Stimulated activated CD8-positive, alpha-beta memory T cell treated with anti-CD3 and anti-CD28 coated beads, Interleukin-7, amount 100 ng/mL, for 1 hour (primary cell): ENCODE measurements around the gene PDE10A.

Source experiments
- DNase-seq, 2 donors: peaks; one replicate each; pipeline ENCODE4 v3.0.0-alpha.2; 2020; ENCODE audit warnings: low read depth in 2 of 2

The PDE10A gene

GRCh38 chr6:165390475-165390874 lies 272.6 kb downstream of the PDE10A start:
- DNase-seq = no peak

- no peak for DNase-seq
These were observed 273.5 kb downstream of the PDE10A start for GRCh38 chr6:165389534-165389933.

GRCh38 chr6:165383323-165383722 lies 279.7 kb downstream of the PDE10A start:
- no peak for DNase-seq

DNA sequence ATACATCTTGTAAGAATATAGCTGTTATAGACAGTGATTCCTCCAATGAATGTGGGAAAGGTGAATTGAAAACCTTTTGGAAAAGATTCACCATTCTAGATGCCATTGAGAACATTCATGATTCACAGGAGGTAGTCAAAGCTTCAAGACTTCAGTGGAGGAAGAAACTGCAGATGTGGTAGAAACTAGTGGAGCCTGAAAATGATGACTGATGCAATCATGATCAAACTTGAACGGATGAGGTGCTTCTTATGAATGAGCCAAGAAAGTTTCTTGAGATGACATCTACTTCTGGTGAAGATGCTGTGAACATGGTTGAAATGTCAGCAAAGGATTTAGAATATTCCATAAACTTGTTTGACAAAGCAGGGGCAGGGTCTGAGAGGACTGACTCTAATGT lies 286.9 kb downstream of the PDE10A start:
- no peak for DNase-seq

GRCh38 chr6:165365371-165365770 lies 297.7 kb downstream of the PDE10A start:
- no peak for DNase-seq

- DNase-seq = no peak
These were observed 317.3 kb downstream of the PDE10A start for GRCh38 chr6:165345700-165346099.

GRCh38 chr6:165340532-165340931 lies 322.5 kb downstream of the PDE10A start:
- DNase-seq = no peak

DNA sequence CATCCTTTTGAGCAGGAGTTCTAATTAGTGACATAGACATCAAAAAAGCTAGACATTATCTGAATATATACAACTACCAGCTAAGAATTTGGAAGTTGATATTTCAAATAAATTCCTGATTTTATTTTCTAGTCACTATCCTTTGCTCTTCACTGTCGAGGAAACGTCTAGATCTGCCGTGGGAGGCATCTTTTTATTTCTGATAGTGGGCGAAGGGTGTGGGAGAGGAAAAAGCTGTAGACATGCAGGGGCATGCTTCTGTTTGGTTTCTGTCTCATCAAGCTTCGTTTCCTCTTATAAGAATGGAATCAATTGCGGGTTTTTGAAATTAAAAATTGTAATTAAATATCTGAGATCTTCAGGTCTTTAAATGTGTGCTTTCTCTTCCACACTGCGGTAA lies 337.4 kb downstream of the PDE10A start:
- no peak for DNase-seq

- DNase-seq = no peak
These were observed 341.4 kb downstream of the PDE10A start for GRCh38 chr6:165321555-165322145.

GRCh38 chr6:165321150-165321549 lies 341.9 kb downstream of the PDE10A start:
- DNase-seq = no peak

DNA sequence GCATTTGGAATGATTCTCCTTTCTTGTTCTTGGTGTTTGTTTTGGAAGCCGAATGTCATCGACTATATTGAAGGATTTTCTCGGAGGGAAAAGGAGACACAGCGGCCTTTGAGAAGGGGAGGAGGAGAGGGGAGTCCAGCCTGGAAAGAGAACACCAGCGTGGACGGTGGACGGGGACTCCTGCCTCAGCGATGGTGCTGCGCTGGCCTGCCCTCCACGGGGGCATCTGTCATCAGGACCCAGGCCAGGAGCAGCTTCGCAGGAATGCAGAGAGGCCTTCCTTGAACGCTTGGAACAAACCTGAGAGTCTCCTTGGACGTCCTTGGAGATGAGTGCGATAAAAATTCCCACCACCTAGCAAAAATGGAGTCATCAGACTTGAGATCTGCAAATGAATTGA lies 345.3 kb downstream of the PDE10A start:
- no peak for DNase-seq

DNA sequence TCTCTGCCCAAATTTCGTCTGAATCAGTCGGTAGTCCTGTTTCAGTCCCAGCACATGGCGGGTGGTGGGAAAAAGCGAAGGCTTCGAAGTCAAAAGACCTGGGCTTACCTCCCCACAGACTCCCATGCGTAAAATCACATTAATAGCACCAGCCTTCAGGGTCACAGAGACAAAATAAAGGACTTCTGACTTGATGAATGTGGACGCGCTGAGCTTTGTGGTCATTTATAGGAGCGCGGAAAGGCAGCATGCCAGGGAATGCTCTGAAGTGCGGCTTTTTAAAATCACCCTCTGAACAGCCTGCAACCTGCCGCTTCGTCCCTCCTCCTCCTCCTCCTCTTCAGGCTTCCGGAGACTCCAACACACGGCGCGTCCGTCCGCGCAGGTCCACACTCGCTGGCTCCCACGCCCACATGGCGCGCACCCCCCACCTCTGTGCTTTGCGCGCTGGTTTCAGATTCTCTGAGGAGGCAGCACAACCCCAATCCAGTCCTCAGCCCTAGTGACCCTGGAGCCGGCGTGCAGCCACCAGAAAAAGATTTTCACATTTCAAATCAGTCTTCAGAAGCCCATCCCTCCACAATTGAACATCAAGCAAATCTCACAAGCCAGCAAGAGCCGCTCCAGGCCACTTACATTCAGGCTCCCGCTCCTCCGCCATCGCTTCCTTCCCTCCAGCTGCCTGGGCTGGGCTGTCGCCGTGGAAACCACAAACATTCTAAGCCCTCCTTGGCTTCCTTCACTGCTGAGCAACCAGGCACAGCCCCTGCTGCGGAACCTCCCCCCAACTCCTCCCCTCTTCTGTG lies 353.9 kb downstream of the PDE10A start, which contains the start of gene C6orf118:
TSS of gene C6orf118 (minus strand) at position 680 of the 806 bp plus-strand sequence. CDS start at position 661, 19 bp downstream.
- no peak for DNase-seq

DNA sequence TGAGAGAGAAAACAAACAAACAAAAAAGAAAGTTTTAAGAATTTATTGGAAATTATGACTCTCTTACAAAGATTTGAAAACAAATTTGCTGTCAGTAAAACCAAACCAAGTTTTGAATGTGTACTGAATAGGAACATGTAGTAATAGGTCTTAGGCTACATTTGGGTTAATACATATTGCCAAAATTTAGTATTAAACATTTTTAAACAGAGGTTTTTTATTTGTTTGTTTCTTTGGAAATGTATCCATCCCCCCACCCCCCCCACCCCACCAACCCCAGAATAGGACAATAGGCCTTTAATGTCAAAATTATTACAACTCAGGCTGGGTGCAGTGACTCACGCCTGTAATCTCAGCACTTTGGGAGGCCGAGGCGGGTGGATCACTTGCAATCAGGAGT lies 356.1 kb downstream of the PDE10A start:
- no peak for DNase-seq

DNA sequence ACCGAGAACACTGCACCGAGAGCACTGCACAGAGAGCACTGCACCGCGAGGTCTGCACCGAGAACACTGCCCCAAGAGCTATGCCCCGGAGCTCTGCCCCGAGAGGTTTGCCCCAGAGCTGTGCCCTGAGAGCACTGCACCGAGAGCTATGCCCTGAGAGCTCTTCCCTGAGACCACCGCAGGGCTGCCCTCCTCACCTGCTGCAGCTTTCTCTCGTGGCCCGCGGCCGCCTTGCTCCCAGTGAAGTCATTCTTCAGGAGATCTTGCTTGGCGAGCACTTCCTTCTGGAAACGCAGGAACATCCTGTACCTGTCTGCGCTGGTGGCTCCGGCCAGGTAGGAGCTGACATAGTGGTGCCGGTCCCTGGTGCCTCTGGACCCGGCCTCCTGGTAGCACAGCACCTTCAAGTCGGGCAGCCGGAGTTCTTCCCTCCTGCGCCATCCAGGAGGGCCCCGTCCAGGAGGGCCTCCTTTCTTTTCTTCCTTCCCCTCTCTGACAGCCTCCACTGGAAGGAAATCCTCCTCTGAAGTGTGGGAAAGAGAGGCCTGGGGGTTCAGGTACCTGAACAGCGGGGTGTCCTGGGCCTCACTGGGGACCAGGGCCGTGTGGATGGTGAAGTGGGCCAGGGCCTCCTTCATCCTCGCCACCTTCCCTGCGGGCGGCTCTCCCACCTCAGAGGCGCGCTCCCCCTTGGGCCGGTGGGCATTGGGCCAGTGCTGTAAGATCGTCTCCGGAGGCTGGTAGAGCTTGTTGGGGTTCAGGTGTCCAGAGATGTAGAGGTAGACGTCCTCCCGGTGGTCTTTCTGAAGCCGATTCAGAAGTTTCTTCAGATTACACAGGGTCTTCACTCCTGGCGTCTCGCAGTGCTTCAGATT lies 361.4 kb downstream of the PDE10A start:
- no peak for DNase-seq

- no peak for DNase-seq
These were observed 362.6 kb downstream of the PDE10A start for GRCh38 chr6:165300422-165300936.

DNA sequence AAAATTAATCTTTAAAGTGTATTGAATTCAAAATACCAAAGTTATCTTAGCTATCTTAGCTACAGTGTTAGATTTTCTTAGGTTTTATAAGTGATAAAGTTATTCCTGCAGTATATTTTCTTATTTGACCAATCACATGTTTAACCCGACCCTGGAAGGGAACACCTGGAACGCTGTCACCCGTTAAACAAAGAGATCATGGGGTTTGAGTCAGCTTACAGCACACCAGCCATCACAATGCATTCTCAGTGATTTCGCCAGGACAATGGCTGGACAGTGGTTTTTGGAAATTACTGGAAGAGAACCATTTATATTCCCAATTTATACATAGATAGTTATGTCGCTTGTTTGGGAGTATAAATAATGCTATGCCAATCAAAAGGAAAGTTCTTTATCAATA lies 364.2 kb downstream of the PDE10A start:
- no peak for DNase-seq

DNA sequence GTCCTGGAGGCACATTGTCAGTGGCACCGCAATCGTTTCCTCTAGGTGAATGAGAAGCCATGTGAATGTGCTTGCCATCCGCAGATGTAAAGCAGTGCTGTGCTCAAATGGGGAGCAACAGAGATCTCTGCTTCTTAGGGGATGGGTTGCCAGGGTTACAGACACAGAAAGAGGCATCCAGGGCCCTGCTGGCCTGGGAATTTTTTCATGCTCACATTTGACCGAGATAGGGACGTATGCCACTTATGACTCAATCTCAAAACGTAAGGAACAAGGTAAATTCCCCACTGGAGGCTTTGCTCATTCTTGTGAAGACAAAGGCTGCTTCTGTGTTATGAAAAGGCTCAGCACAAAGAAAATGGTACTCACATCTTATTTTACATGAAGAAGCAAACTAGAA lies 364.6 kb downstream of the PDE10A start:
- DNase-seq = no peak

DNA sequence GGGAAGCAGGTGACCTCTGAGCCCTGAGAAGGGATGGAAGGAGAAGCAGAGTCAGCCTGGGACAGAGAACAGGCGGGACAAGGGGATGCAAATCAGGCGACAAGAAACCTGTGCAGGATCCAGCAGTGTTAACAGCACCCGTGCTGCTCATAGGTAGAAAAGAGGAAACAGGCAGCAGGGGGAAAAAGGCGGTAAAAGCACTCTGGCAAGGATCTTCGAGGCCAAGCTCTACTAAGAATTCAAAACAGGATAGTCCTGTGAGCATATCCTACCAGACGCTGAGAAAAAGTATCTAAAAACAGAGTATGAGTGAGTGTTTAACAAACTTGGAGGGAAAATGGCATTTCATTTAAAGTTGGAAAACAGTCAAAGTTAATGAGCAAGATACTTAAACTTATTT lies 370.4 kb downstream of the PDE10A start:
- DNase-seq = no peak
